Naive thymus-derived CD8-positive, alpha-beta T cell (primary cell): ENCODE data around the gene HAL. TPM values are rescaled to one million over a fixed set of nuclear protein-coding genes. Genes with fewer than 3 reads are reported as not detected.

Source experiments
- ATAC-seq, 2 donors: fragments of 150-1000 bp; cut with Tn5 transposase in 1 of 2; sonication (Bioruptor Pico), chemical (Tn5 transposase) in 1 of 2; 1 replicate in 1 of 2; 2 replicates in 1 of 2; pipeline ENCODE4 v1.10.0; 2021; ENCODE audit warnings: mild to moderate bottlenecking in 2 of 2, moderate library complexity in 2 of 2
- POLR2A ChIA-PET: fragments of 350-600 bp; sonication (Branson Sonifier 250); formaldehyde crosslinking; loops from one replicate; lab custom pipeline; 2021; ENCODE audit warnings: antibody characterized with exemption; lab: Charles Lee
- DNase-seq, 10 donors: peaks; one replicate each; pipeline versions ENCODE4 v3.0.0 to v3.0.0-alpha.2; 2020 to 2022
- H3K27ac Mint-ChIP-seq, 10 donors: one replicate each; pipeline ENCODE4 v1.8.0; 2020 to 2022; ENCODE audit warnings: mild to moderate bottlenecking in 10 of 10, mixed read lengths in 10 of 10, moderate library complexity in 4 of 10, inconsistent platforms in 1 of 10
- H3K27me3 Mint-ChIP-seq, 5 donors: one replicate each; pipeline ENCODE4 v1.8.0; 2021 to 2022; ENCODE audit warnings: mixed read lengths in 5 of 5
- H3K36me3 Mint-ChIP-seq, 3 donors: one replicate each; pipeline ENCODE4 v1.8.0; 2020 to 2022; ENCODE audit warnings: mixed read lengths in 3 of 3, mild to moderate bottlenecking in 2 of 3, inconsistent platforms in 1 of 3
- H3K4me1 Mint-ChIP-seq, 4 donors: one replicate each; pipeline ENCODE4 v1.8.0; 2021 to 2022; ENCODE audit warnings: mixed read lengths in 4 of 4
- H3K4me3 Mint-ChIP-seq, 10 donors: one replicate each; pipeline ENCODE4 v1.8.0; 2020 to 2022; ENCODE audit warnings: mild to moderate bottlenecking in 10 of 10, mixed read lengths in 10 of 10, moderate library complexity in 6 of 10, inconsistent platforms in 1 of 10
- H3K9me3 Mint-ChIP-seq, 9 donors: one replicate each; pipeline ENCODE4 v1.8.0; 2020 to 2022; ENCODE audit warnings: mixed read lengths in 9 of 9, mild to moderate bottlenecking in 3 of 9, inconsistent platforms in 1 of 9, moderate library complexity in 1 of 9
- polyA plus RNA-seq, 3 donors: library from polyadenylated mRNA; unstranded; fragments of 300-500 nt; fragmentation: Illumina TruSeq; gene quantifications; one replicate each; pipeline ENCODE4 v1.2.3, GENCODE V29; 2021
- total RNA-seq, 8 experiments: library from RNA in 2 of 8; stranded (reverse) in 2 of 8; gene quantifications; one replicate each; pipeline ENCODE4 v1.2.3 and lab custom pipeline; 2021 to 2026

Gene HAL
- total and polyA plus RNA-seq, 5 experiments from 2014 or later = 1.3 to 3.0 TPM; not detected in 3

DNA sequence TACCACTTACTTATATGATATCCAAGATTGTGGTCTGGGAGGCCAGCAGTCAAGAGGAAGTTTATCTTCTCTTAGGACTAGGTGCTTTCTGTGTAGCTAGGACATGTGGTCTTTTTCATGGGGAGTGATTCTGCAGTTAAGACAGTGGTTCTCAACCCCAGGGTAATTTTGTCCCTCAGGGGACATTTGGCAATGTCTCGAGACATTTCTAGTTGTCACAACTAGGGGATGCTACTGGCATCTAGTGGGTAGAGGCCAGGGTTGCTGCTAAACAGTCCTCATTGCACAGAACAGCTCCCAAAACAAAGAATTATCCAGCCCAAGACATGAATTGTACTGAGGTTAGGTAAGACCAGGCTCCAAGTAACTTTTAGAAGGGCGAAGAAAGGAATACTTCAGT is 33.0 kb downstream of the HAL start:
- POLR2A ChIA-PET = no interaction called here
- H3K4me1 Mint-ChIP-seq = no peaks in the 10 kb centered on the region
- ATAC-seq = no peak
- H3K4me3 Mint-ChIP-seq = no peak overlapping the region
- H3K27me3 Mint-ChIP-seq = peaks cover 0 to 4% (median 2%) of the 10 kb centered on the region in 5 donors
- peaks cover 0 to 6% (median 0%) of the 10 kb centered on the region in 3 donors for H3K36me3 Mint-ChIP-seq
- H3K9me3 Mint-ChIP-seq = no peaks in the 10 kb centered on the region
- no peak overlapping the region for H3K27ac Mint-ChIP-seq
- no peak for DNase-seq

DNA sequence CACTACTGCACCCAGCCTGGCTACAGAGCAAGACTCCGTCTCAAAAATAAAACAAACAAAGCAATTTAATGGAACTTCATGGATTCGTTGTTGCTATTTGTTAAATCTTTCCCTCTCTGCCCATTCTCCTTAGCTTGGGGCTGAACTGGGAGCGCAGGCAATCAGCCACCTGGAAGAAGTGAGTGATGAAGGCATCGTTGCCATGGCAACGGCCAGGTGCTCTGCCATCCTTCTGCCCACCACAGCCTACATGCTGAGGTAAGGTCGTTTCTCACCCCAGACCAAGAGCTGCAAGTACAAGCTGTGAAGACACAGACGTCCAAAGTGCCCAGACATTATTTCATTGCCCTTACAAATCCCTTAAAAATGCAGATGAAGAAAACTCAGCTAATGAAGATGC is 33.9 kb downstream of the HAL start:
- POLR2A ChIA-PET = no interaction called here
- Mint-ChIP-seq H3K4me1 (no peaks in the 10 kb centered on the region), H3K27ac (no peak overlapping the region), H3K4me3 (no peak overlapping the region), H3K36me3 (peaks cover 0 to 6% (median 0%) of the 10 kb centered on the region in 3 donors), H3K9me3 (no peaks in the 10 kb centered on the region), H3K27me3 (peaks cover 0 to 4% (median 2%) of the 10 kb centered on the region in 5 donors)
- ATAC-seq = no peak
- no peak for DNase-seq

DNA sequence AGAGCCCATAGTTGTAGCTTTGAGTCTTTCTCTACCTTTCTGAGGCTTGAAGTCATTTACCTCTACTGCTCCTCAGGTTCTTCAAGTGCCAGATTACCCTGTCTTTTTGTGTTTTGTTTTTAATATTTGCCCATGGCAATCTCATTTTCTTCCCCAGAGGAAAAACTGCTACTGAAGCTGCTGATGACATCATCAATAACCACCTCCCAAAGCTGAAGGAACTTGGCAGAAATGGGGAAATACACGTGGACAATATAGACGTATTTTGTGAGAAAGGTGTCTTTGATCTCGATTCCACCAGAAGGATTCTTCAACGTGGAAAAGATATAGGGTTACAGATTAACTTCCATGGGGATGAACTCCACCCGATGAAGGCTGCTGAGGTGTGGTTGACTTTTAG is 35.9 kb downstream of the HAL start:
- DNase-seq (no peak), ATAC-seq (no peak)
- Mint-ChIP-seq H3K36me3 (no peaks in the 10 kb centered on the region), H3K4me1 (no peaks in the 10 kb centered on the region), H3K9me3 (no peaks in the 10 kb centered on the region), H3K4me3 (no peak overlapping the region), H3K27me3 (peaks cover 0 to 4% (median 2%) of the 10 kb centered on the region in 5 donors), H3K27ac (no peak overlapping the region)
- POLR2A ChIA-PET = no interaction called here

DNA sequence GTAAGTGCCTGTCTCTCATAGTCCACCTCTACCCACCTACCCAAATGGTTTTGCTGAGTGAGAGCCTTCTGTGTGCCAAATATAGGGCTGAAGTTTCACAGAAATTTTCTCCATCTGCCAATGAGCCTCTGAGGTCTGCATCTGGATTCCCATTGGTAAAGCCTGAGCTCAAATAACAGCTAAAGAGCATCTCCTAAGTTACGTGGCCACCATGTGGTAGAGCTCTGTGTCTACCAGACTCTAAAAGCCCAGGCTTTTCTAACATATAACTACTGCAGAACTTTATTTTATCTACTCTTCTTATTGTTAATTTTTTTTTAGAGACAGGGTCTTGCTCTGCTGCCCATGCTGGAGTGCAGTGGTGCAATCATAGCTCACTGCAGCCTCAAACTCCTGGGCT is 37.0 kb downstream of the HAL start:
- Mint-ChIP-seq H3K27ac (peak overlapping the region in 1 of 10 donors; percentile 37), H3K36me3 (no peaks in the 10 kb centered on the region), H3K4me3 (no peak overlapping the region), H3K27me3 (peaks cover 0 to 4% (median 2%) of the 10 kb centered on the region in 5 donors), H3K4me1 (no peaks in the 10 kb centered on the region), H3K9me3 (no peaks in the 10 kb centered on the region)
- DNase-seq (no peak), ATAC-seq (no peak)
- POLR2A ChIA-PET = no interaction called here

DNA sequence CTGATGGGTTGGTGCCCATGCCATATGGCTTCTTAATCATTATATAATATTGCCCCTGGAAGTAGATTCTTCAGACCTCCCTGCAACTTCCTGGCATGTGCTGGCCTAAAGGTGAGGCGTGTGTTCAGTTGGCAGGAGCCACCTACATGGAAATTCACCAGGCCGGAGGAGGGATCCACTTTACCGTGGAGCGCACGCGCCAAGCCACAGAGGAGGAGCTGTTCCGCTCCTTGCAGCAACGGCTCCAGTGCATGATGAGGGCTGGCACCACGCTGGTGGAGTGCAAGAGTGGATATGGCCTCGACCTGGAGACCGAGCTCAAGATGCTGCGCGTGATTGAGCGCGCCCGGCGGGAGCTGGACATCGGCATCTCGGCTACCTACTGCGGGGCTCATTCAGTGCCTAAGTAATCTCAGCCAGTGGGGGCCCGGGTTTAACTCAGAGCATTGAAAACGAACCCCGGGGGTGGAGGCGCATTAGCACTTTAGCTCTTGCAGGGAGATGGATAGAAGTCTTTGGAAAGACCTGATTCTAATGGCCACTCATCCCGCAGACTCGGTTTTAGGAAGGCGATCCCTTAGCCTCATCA is 39.5 kb downstream of the HAL start:
- Mint-ChIP-seq H3K27ac (no peak overlapping the region), H3K27me3 (peaks cover 2 to 11% (median 5%) of the 10 kb centered on the region in 5 donors), H3K36me3 (peaks cover 0 to 2% (median under 1%) of the 10 kb centered on the region in 3 donors), H3K4me3 (no peak overlapping the region), H3K9me3 (no peaks in the 10 kb centered on the region), H3K4me1 (no peaks in the 10 kb centered on the region)
- DNase-seq (no peak), ATAC-seq (no peak)
- POLR2A ChIA-PET = interaction anchor here (0.7 kb wide), 1 partner anchor 14 kb away, joined by 4 read pairs; the partner anchor contains the start of genes AMDHD1 and CCDC38

DNA sequence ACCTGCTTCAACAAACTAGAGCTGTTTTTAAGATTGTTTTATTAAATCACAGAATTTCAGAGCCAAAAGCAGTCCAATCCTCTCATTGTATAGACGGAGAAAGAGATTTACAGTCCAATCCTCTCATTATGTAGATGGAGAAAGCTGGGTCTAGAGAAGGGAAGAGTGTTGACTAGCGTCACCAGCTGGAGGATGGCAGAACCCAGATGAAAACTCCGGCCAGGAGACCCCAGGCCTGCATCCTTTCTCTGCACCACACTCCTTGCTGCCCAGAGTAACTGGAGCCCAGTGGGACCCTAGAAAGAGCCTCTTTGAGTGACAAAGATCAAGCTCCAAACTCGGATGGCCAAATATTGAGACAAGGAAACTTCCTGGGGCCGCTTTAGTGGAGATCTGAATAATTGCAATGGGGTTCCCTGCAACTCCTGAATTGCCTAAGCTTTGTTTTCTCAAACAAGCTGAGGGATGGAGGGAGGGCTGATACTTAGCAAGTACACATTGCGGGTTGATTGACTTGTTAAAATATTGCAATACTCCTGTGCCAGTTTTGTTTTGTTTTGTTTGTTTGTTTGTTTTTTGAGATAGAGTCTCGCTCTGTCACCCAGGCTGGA is 40.5 kb downstream of the HAL start:
- H3K9me3 Mint-ChIP-seq = peaks cover 0 to 5% (median 0%) of the 10 kb centered on the region in 9 donors
- no peak overlapping the region for H3K4me3 Mint-ChIP-seq
- no peaks in the 10 kb centered on the region for H3K4me1 Mint-ChIP-seq
- no peak for DNase-seq
- H3K27me3 Mint-ChIP-seq = peaks cover 3 to 16% (median 15%) of the 10 kb centered on the region in 5 donors
- no peak overlapping the region for H3K27ac Mint-ChIP-seq
- H3K36me3 Mint-ChIP-seq = peaks cover 0 to 6% (median 2%) of the 10 kb centered on the region in 3 donors
- ATAC-seq = no peak
- POLR2A ChIA-PET = interaction anchor here (2.4 kb wide), 1 partner anchor 13 kb away, joined by 11 read pairs; the partner anchor contains the start of genes AMDHD1 and CCDC38

DNA sequence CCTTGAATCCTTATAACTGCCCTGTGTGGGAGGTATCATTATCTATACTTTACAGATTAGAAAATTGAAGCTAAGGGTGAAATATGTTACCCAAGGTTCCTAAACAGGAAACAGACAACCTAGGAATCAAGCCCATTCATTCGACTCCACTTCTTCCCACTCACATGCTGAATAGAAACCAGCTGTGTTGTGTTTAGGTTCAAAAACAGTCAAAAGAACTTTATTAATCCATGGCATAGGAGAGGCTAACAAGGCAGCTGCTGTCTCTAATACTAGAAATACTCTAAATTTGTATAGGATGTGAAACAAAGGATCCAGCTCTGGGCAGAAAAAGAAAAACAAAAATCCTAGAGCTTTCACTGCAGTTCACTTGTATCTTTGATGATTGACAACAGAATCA is 43.1 kb downstream of the HAL start:
- DNase-seq (no peak), ATAC-seq (no peak)
- Mint-ChIP-seq H3K27ac (no peak overlapping the region), H3K9me3 (peaks cover 0 to 5% (median 0%) of the 10 kb centered on the region in 9 donors), H3K4me1 (no peaks in the 10 kb centered on the region), H3K36me3 (peaks cover 0 to 6% (median 2%) of the 10 kb centered on the region in 3 donors), H3K27me3 (peaks cover 3 to 16% (median 15%) of the 10 kb centered on the region in 5 donors), H3K4me3 (no peak overlapping the region)
- POLR2A ChIA-PET = no interaction called here

DNA sequence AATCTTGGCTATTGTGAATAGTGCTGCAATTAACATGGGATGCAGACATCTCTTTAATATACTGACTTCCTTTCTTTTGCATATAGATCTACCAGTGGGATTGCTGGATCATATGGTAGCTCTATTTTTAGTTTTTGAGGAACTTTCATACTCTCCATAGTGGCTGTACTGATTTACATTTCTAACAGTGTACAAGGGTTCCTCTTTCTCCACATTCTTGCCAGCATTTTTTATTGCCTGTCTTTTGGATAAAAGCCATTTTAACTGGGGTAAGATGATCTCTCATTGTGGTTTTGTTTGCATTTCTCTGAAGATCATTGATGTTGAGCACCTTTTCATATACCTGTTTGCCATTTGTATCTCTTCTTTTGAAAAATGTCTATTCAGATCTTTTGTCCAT is 44.6 kb downstream of the HAL start:
- Mint-ChIP-seq H3K4me3 (no peak overlapping the region), H3K36me3 (peaks cover 0 to 6% (median 2%) of the 10 kb centered on the region in 3 donors), H3K4me1 (no peaks in the 10 kb centered on the region), H3K9me3 (peaks cover 0 to 5% (median 0%) of the 10 kb centered on the region in 9 donors), H3K27ac (no peak overlapping the region), H3K27me3 (peaks cover 3 to 16% (median 15%) of the 10 kb centered on the region in 5 donors)
- POLR2A ChIA-PET = no interaction called here
- ATAC-seq = no peak
- no peak for DNase-seq

DNA sequence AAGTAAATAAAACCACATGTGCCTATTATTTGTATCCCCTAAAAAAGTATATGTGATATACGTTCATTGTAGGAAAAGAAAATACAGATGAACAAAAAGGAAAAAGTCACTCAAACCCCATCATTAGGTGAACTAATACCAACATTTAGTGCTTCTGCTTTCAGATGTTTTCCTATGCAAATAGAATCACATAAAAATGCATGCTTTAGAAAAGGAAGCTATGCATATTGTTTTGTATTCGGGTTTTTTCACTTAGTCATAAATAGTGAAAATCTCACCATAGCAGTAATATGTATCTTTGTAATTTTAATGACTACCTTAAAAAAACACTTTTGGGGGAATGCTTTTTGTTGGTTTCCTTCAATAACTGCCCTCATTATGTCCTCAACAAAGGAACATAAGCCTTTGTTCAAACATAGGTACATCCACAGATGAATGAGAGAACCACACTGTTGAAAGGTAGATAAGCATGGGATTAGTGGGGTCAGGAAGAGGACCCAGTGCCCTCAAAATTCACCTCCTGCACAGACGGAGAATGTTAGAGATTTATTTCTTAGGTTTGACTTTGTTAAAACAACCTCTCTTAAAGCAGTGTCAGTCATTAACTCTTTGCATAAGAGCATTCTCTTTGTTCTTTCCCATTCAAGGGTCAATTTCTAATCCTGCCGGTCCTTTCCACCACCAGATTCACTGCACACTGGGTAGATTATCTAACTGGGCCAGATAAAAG is 46.5 kb downstream of the HAL start:
- Mint-ChIP-seq H3K27ac (no peak overlapping the region), H3K4me1 (peaks cover 0 to 3% (median 1%) of the 10 kb centered on the region in 4 donors), H3K36me3 (peaks cover 0 to 6% (median 2%) of the 10 kb centered on the region in 3 donors), H3K9me3 (peaks cover 0 to 5% (median 0%) of the 10 kb centered on the region in 9 donors), H3K27me3 (peaks cover 3 to 16% (median 15%) of the 10 kb centered on the region in 5 donors), H3K4me3 (no peak overlapping the region)
- no peak for ATAC-seq
- no peak for DNase-seq
- POLR2A ChIA-PET = no interaction called here

DNA sequence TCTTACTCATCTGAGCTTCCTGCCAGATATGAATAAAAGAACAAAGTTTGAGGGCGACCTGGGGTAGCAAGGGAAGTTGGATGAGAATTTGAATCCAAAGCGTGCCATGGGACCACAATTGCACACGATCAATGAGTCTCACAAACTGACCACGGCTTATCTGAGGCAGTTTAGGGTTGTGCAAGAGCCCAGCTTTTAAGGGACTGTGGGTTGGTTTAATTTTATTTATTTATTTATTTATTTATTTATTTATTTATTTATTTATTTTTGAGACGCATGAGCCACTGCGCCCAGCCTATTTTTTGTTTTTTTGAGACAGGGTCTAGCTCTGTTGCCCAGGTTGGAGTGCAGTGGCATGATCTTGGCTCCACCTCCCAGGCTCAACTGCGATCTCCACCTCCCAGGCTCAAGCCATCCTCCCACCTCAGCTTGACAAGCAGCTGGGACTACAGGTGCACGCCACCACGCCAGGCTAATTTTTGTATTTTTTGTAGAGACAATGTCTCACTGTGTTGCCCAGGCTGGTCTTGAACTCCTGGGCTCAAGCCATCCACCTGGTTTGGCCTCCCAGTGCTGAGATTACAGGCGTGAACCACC is 51.9 kb downstream of the HAL start:
- Mint-ChIP-seq H3K27ac (peak overlapping the region in 2 of 10 donors; percentile 8 to 97), H3K36me3 (no peaks in the 10 kb centered on the region), H3K4me1 (peaks cover 0 to 9% (median 7%) of the 10 kb centered on the region in 4 donors), H3K4me3 (peak overlapping the region; percentile 76 to 98 (median 94)), H3K27me3 (peaks cover 0 to 1% (median 0%) of the 10 kb centered on the region in 5 donors), H3K9me3 (no peaks in the 10 kb centered on the region)
- no peak for ATAC-seq
- DNase-seq = no peak
- POLR2A ChIA-PET = interaction anchor here (1.8 to 2.8 kb wide), 4 partner anchors 10 to 470 kb away, joined by 9 to 15 read pairs (median 10); partner anchors contain the start of genes LTA4H, METAP2 and SNRPF

DNA sequence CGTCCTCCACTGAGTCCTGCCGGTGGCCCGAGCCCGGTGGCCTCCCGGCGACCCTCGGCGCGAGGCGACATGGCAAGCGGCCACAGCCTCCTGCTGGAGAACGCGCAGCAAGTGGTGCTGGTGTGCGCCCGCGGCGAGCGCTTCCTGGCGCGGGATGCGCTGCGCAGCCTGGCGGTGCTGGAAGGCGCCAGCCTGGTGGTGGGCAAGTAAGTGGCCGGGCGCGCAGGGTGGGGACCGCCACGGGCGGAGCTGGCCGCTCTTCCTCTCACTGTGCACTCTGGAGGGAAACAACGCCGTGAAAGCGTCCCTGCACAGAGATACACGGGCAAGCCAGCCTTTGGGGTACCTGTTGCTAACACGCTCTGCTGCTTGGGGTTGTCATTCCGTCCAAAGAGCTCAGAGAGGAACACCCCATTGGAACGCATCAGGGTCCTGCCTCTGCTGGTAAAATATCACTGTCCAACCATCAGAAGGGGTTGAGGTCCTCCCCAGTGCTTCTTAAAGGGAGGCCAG is 52.8 kb downstream of the HAL start, which contains the start of gene AMDHD1:
AMDHD1 (plus strand) TSS at position 2 of the 513 bp plus-strand sequence; CDS start at position 70, 68 bp downstream.
- Mint-ChIP-seq H3K27me3 (peaks cover 0 to 1% (median 0%) of the 10 kb centered on the region in 5 donors), H3K4me1 (peaks cover 0 to 9% (median 7%) of the 10 kb centered on the region in 4 donors), H3K4me3 (peak within 1 kb of the TSS; percentile 91 to 98 (median 96)), H3K36me3 (no peaks in the 10 kb centered on the region), H3K9me3 (no peaks in the 10 kb centered on the region), H3K27ac (peak within 1 kb of the TSS; percentile 89 to 97 (median 92))
- peak; percentile 47 to 76 (median 63) for DNase-seq
- POLR2A ChIA-PET = interaction anchor here (0.6 to 2.8 kb wide), 7 partner anchors 11 to 469 kb away, joined by 3 to 15 read pairs (median 9); partner anchors contain the start of genes LTA4H, METAP2 and SNRPF
- ATAC-seq = peak; percentile 74 to 78
